GM18519 (cell line): ENCODE results near the gene TM2D1.

Experiments
- ATAC-seq: cut with Tn5 transposase; IDR thresholded peaks from one replicate; pipeline ENCODE4 v1.9.1; 2021; ENCODE audit warnings: mild to moderate bottlenecking, moderate library complexity; ENCODE audit not compliant: unreplicated experiment, low FRiP score

Gene TM2D1

DNA sequence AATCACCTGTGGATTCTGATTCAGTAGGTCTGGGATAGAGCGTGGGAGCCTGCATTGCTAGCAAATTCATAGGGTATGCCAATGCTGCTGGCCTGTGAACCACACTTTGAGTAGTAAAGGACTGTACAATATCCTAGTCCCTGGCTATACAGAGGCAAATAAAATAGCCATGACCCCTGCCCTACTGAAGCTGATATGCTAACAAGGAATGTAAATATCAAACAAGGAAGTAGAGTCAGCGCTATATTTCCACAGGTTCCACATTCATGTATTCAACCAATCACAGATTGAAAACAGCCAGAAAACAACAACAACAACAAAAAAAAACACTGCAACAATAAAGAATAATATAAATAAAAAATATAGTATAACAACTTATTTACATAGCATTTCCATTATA, 77.8 kb downstream of the TM2D1 start:
- ATAC-seq: no peak

DNA sequence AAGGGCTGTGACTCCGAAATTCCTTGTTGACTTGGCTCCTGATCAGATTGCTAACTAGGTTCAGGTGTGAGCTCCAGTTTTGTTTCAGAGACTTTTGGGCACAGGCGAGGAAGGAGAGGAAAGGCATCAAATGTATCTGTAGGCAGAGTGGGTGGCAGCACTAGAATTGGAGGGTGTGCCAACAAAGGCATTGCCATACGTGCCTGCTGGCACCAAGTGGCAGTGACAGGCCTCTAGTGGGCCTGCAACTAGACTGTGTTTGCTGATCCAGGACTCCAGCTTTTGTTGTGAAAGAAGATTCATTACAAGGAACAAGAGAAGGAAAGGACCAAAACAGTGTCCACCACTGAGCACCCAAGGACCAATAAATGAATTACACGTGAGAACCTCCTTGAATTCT, 79.5 kb downstream of the TM2D1 start:
- ATAC-seq: no peak

DNA sequence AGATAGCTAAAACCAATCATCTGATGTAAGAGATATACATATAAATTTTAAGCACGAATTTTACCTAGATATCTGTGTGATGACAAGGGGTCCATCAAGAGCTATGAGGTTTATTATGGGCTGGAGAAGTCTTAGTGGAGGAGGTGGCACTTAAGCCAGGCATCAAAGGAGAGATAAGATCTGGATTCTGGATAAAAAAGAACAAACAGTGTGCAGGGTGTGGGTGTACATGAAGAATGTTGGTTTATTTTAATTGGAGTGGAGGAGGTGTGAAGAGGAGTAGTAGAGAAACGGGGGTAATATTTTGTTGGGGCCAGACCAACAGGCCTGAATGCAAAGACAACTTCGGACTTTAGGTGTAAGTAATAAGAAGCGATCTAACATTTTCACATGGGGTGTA, 80.6 kb downstream of the TM2D1 start:
- ATAC-seq: no peak

DNA sequence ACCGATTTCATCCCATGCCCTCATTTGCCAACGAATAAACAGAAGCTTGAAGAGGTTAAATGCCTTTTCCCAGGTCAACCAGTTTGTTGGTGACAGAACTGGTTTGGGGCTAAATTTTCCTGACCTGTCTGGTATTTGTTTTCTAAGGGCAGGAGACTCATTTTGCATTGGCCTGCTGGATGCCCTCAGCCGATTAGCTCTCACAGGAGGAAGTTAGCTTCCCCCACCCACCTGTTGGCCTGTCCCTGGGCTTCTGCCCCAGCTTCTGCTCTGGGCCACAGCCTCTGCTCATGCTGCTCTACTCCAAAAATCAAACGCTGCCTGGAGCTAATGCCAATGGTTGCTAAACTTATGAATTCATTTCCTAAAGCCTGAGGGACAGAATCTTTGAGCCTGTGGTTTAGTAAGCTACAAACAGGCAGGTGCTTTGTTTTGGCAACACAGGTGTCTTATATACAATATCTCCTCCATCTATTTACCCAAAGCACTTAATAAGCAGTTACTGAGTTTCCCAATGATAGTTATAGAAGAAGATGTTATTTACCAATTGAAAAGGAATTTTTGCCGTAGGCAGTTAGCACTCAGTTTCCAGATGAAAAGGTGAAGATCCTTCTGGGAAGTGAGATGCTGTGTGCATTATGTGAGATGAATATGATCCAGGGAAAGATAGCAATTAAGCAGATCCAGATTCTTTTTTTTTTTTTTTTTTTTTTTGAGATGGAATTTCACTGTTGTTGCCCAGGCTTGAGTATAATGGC, 82.3 kb downstream of the TM2D1 start:
- no peak for ATAC-seq

DNA sequence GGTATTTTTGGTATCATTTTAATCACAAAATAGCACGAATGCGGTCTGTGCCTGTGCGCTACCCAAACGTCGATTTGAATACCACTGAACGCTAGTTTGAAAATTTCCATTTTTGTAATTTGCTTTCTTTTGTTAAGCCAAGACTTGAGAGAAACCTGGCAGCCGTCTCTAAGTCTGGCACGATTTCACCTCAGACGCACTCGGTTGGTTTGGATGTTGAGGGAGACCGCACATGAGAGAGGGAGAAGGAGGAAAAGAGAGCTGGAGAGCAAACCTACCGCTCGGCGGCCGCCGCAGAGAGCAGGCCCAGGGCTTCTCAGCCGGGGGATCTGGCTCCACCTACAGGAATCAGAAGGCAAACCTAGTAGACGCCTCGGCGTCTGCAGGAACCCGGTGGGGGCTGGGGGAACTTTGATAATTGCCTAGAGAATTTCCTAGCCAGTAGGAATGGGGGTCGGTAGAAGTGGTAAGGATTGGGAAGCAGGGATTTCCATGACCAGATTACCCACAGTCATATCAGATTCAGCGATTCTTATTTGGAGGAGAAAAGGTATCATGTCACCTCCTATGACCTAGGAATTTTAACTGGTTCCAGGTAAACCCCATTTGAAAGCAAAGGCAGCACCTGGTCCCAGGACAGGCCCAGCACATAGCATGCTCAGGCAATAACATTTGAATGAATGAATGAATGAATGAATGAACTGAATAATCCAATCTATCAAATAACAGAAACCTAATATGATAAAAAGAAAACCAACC, 83.2 kb downstream of the TM2D1 start:
- peak; percentile 75 for ATAC-seq

DNA sequence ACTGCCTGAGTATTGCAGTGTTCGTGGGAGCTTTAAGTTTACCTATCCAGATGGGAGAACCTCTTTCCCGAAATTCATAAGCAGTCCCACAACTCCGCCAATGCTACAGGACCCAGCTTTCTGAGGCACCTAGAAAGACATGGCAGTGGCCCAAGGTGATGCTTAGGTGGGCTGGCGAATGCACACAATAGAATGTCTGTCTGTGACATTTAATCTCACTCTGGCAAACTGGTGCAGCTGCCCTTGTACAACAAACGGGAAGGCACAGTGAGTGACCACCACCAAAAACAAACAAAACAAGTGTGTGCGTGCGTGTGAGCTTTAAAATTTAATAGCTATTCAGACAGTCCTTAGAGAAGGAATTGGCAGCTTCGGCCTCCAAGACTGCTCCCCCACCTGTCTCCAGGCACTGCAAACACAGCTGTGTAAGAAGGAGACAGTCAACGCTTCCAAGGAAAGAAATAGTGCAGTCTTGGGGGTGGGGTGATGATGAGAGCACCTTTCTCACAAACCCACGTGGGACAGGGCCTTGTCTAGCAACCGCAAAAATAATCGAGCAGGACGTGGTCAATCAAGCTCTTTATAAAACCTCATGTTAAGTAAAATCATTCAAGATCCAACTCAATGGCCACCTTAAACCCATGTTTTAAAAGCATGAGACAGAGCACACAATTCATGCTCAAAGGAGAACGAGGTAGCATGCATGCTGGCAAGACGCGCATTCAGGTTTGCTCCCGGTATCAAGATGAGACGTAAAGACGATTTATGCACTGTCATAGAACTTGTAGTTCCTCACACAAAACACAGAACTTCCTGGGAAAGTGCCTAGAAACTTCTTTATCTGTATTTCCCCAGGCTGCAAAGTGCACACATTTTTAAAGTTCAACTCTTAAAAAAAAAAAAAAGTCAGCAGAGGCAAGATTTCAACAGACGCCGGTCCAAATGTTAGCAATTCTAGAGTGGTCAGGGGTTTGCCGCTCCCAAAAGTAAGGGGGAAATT, 84.1 kb downstream of the TM2D1 start:
- ATAC-seq: no peak

DNA sequence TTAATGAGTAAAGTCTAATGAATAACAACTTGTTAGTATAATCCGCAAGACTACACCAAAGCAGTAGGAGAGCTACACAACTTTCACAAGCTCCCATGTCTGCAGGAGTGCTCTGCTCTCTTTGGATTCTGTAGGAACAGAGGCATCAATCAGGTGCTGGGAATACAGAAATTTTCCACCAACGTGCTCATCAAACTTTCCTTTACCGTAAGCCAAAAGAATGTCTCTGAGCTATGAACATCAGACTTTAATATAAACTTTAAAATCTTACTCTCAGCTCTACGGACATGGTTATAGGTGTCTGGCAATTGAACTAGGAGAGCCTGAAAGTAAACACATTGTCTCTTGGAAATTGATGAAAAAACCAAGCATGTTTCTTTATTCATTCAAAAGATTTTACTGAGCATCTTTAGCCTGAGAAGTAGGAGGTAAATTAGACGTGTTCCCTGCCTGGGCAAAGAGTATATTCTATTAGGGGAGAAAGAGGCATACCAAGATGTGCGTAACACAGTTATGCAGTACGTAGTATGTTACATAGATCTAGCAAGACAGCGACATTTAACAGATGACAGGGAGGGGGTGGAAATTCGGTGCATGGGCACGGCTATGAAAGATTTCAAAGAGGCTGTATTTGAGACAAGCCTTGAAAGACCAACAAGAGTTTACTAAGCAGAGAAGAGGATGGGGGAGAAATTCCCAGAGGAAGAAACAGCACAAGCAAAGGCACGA, 85.2 kb downstream of the TM2D1 start:
- no peak for ATAC-seq

DNA sequence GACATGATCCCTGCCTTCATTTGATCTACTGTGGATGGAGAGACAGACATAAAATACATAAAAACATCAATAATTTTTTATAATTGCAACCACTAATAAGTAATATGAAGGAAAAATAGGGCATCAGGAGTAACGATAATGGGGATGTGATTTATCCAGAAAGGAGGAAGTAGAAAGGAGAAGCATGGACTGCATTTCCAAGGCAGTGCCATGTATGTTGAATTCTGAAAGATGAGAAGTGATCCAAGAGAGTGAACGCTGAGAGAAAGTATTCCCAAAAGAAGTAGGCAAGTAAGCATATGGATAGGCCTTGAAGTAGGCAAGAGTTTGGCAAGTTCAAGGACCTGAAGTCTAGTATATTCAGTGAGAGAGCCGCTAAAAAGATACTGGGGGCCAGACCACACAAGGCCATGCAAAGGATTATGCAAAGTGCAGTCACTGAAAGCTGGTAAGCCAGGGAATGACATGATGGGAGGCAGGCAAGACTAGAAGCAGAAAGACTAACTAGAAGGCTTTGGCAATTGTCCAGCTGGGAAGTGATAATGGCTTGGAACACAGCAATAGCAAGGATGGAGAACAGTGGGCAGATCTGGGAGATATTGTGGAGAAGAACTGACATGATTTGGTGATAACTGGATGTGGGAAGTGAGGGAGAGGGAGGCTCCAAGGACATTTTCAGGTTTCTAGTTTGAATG, 85.9 kb downstream of the TM2D1 start:
- ATAC-seq: no peak

DNA sequence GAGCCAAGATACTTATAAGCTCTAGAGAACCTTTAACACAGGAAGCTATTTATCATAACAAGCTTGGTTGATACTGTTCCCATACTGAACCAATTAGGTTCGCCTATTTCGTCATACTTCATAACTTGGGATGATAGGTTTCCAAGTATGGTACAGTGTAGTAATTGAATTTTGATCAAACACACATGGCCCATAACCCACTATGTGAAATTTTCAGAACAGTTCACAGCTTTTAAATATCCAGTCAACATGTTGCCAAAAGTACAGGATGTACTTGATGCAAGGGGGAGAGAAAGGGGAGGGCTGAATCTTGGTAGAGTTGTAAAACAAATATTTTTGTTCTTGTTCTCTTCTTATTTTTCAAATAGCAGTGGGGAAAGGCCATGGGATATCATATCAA, 86.6 kb downstream of the TM2D1 start:
- no peak for ATAC-seq

DNA sequence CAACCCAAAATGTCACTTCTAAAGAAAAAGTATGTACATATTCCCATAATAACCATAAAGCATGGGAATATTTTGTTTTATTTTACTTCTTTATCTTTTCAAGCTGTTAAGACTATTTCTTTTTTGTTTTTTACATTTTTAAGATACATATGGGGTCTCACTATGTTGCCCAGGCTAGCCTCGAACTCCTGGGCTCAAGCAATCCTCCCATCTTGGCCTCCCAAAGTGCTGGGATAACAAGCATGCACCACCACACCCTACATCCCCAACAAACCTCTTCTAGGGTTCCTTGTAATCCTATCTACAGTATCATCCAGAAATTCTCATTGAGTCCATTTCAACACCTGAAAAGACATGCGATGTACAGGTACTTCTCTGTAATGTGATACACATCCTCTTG, 87.5 kb downstream of the TM2D1 start:
- ATAC-seq: no peak

DNA sequence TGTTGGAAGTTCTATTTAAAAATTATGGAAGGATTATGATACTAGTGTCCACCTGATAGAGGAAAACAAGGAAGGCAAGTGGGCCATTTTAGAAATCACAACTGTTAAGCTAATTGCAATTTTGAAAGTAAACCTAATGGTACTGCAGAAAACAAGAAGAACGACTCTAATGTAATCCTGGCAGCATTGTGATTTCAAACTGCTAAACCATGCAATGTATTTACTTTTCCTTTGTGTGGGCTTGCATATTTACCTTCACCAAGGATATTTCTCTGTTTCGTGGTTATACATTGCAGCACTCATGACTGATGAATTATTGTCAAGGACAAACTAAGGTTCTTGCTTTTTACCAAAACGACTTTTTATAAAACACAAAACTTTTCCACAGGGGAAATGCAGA, 88.1 kb downstream of the TM2D1 start:
- no peak for ATAC-seq

DNA sequence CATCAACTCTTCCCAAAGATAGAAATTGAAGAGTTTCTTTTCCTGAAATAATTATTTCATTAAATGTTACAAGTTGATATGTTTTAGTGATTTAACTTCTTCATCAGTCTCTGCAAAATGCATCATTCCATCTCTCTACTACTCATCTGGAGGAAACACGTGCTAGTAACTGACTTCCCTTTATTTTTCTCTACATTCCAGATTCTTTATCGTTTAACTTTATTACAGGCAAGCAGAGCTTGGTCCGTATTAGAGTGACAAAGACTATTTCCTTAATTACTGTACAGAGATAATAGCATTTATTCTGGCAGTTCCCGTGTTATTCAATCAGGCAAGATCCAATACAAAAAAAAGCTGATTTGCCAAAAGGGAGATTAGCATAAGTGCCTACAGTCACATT, 88.6 kb downstream of the TM2D1 start:
- ATAC-seq: no peak

DNA sequence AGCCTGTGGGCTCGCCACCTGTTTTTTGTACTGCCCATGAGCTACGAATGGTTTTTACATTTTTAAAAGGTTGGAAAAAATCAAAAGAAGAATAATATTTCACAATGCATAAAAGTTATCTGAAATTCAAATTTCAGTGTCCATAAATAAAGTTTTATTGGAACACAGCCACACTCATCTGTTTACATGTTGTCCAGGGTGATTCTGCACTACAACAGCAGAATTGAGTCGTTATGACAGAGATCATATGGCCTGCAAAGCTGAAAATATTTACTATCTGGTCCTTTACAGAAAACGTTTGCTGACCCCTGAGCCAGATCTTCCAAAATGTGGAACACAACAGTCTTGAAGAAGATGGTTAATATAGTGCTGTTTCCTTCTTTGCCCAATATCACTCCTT, 89.4 kb downstream of the TM2D1 start:
- no peak for ATAC-seq

DNA sequence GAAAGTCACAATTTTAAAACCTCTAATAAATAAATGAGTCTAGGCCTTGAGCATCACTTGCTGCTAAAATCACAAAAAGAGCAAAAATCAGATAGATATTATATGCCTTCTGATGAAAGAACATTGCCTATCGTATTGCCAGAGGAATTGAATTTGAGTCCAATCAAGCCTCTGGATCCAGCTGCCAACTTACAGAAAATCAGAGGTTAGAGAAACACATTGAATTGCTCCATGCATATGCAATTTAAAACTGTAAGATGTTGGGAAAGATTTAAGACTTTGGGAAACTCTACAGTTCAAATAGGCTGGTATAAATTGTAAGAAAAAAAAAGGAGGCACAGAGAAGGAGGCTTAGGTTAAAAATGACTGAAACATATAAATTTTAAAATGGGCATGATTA, 93.5 kb downstream of the TM2D1 start:
- no peak for ATAC-seq
